Panc1 (cell line): ENCODE measurements around the gene CSH2.
"Not testable (repeated sequence)": the region's sequence is repeated elsewhere in the genome, so short reads cannot be mapped to it uniquely, and the experiment has no call there.

ENCODE experiments used
- CTCF ChIP-seq: fragments of 450-650 bp; IDR thresholded peaks from 2 replicates; pipeline ENCODE4 v1.5.1; 2017; ENCODE audit warnings: mild to moderate bottlenecking
- POLR2AphosphoS5 ChIP-seq: IDR thresholded peaks from 2 replicates; pipeline ENCODE4 v1.6.1; 2012; ENCODE audit warnings: mild to moderate bottlenecking, low read depth, low read length, moderate library complexity
- REST ChIP-seq, 2 experiments: IDR thresholded peaks; 2 replicates each; pipeline ENCODE4 v1.6.1; 2011 to 2012; ENCODE audit warnings: low read depth in 2 of 2, control low read depth in 1 of 2, low read length in 1 of 2, mild to moderate bottlenecking in 1 of 2, moderate library complexity in 1 of 2; ENCODE audit not compliant: insufficient read depth in 1 of 2
- TCF7L2 ChIP-seq: IDR thresholded peaks from 2 replicates; pipeline ENCODE4 v1.6.1; 2011; ENCODE audit warnings: mild to moderate bottlenecking, low read depth, low read length, inconsistent platforms

- not testable (repeated sequence) for TF ChIP-seq CTCF; POLR2AphosphoS5; REST (IDR thresholded peaks at IDR 0.05; ENCODE audit: insufficient read depth in 1 of 2, low read depth in 2 of 2, low read length in 1 of 2); TCF7L2
These were observed 43.7 kb upstream of the CSH2 start for GRCh38 chr17:63917206-63917605.
